Endothelial cell of umbilical vein (primary cell): ENCODE measurements around the gene APOBEC3A. TPM values are rescaled to one million over a fixed set of nuclear protein-coding genes. Genes with fewer than 3 reads are reported as not detected.
"Not testable (repeated sequence)": the region's sequence is repeated elsewhere in the genome, so short reads cannot be mapped to it uniquely, and the experiment has no call there.

Experiments
- BruUV-seq: library from RNA; stranded (reverse); fragments of 400-500 nt; replicated peaks from 2 replicates; lab custom pipeline; 2021; lab: Mats Ljungman, UMichigan
- CTCF ChIA-PET: fragments of 300-600, 350-600 bp; sonication (Branson Sonifier 250); formaldehyde crosslinking; loops from one replicate; lab custom pipeline; 2021; ENCODE audit warnings: antibody characterized with exemption, inconsistent platforms; lab: Charles Lee
- POLR2A ChIA-PET: fragments of 300-600, 350-600 bp; sonication (Branson Sonifier 250); formaldehyde crosslinking; loops from one replicate; lab custom pipeline; 2021; ENCODE audit warnings: antibody characterized with exemption, inconsistent platforms; lab: Charles Lee
- DNase-seq: peaks from one replicate; pipeline ENCODE4 v3.0.0-alpha.2; 2011; ENCODE audit warnings: low read depth, low spot score
- FAIRE-seq: peaks from 2 replicates; lab custom pipeline; 2011; peaks lifted over from hg19 to GRCh38; lab: Jason Lieb, UNC
- H2AFZ ChIP-seq: 2 replicates; pipeline ENCODE4 v1.6.0; 2012; ENCODE audit warnings: low read depth, low read length, control low read depth, inconsistent platforms
- H3K27ac ChIP-seq: 2 replicates; pipeline ENCODE4 v1.5.1; 2011; ENCODE audit warnings: low read depth, mild to moderate bottlenecking, control low read depth, low read length, moderate library complexity; ENCODE audit not compliant: insufficient read depth
- H3K27me3 ChIP-seq, 2 experiments: 2 replicates each; pipeline versions ENCODE4 v1.6.0 to v1.6.1; 2011; ENCODE audit warnings: low read length in 2 of 2, mixed read lengths in 1 of 2; ENCODE audit not compliant: control insufficient read depth in 2 of 2, insufficient read depth in 2 of 2
- H3K36me3 ChIP-seq, 2 experiments: 2 replicates in 1 of 2; 3 replicates in 1 of 2; pipeline ENCODE4 v1.5.1; 2011; ENCODE audit warnings: low read length in 2 of 2, mild to moderate bottlenecking in 1 of 2, moderate library complexity in 1 of 2; ENCODE audit not compliant: control insufficient read depth in 2 of 2, insufficient read depth in 2 of 2; ENCODE audit errors: extremely low read depth in 1 of 2
- H3K4me1 ChIP-seq: 3 replicates; pipeline ENCODE4 v1.5.1; 2011; ENCODE audit warnings: mild to moderate bottlenecking, low read length; ENCODE audit not compliant: control insufficient read depth, insufficient read depth; ENCODE audit errors: extremely low read depth
- H3K4me2 ChIP-seq: 2 replicates; pipeline ENCODE4 v1.6.1; 2011; ENCODE audit warnings: low read length, control low read depth, mixed read lengths; ENCODE audit not compliant: insufficient read depth
- H3K4me3 ChIP-seq, 3 experiments: fragments of 200-600 bp in 1 of 3; sonication (generic), shearing (Covaris generic) in 1 of 3; replicated peaks in 1 of 3; 2 replicates each; pipeline ENCODE4 v1.5.1; 2011 to 2016; ENCODE audit warnings: control low read depth in 3 of 3, low read length in 3 of 3, mild to moderate bottlenecking in 2 of 3, inconsistent platforms in 1 of 3, low read depth in 1 of 3, moderate library complexity in 1 of 3; ENCODE audit not compliant: insufficient read depth in 1 of 3
- H3K79me2 ChIP-seq: 2 replicates; pipeline ENCODE4 v1.6.0; 2012; ENCODE audit warnings: low read length, inconsistent platforms; ENCODE audit not compliant: control insufficient read depth, insufficient read depth
- H3K9ac ChIP-seq: replicated peaks from 2 replicates; pipeline ENCODE3; 2011; ENCODE audit warnings: low read length, control low read depth; ENCODE audit not compliant: insufficient read depth; ENCODE audit errors: extremely low read depth
- H3K9me1 ChIP-seq: replicated peaks from 3 replicates; pipeline ENCODE4 v1.6.0; 2011; ENCODE audit warnings: mild to moderate bottlenecking, low read length; ENCODE audit not compliant: control insufficient read depth, insufficient read depth; ENCODE audit errors: extremely low read depth
- H3K9me3 ChIP-seq: replicated peaks from 2 replicates; pipeline ENCODE4 v1.5.1; 2012; ENCODE audit warnings: low read length, inconsistent platforms; ENCODE audit not compliant: control insufficient read depth, insufficient read depth
- H4K20me1 ChIP-seq: replicated peaks from 2 replicates; pipeline ENCODE3; 2011; ENCODE audit warnings: mild to moderate bottlenecking, low read length; ENCODE audit not compliant: control insufficient read depth, insufficient read depth; ENCODE audit errors: extremely low read depth
- FOS ChIP-seq: IDR thresholded peaks from 2 replicates; pipeline ENCODE4 v1.6.1; 2011; ENCODE audit warnings: mild to moderate bottlenecking, low read length, moderate library complexity, borderline replicate concordance; ENCODE audit not compliant: insufficient read depth
- MYC ChIP-seq: IDR thresholded peaks from one replicate; pipeline ENCODE4 v1.6.1; 2011; ENCODE audit warnings: mild to moderate bottlenecking, low read depth, low read length
- POLR2AphosphoS5 ChIP-seq: IDR thresholded peaks from 2 replicates; pipeline ENCODE4 v1.6.1; 2012; ENCODE audit warnings: low read depth, mild to moderate bottlenecking, control low read depth, low read length, moderate library complexity; ENCODE audit not compliant: insufficient read depth
- dilution Hi-C: fragments of 300-500 bp; cut with MboI; formaldehyde crosslinking; loops from one replicate; pipeline ENCODE4 v1.15.0; 2019; ENCODE audit warnings: low sequenced_read_pairs; ENCODE audit not compliant: extremely low pct_ligation_motif_present
- intact Hi-C: fragments of 100-400 bp; cut with micrococcal nuclease; formaldehyde crosslinking; loops from one replicate; pipeline ENCODE4 v1.10.0; 2022
- polyA plus RNA-seq, 4 experiments: library from polyadenylated mRNA; depleted of rRNA in 3 of 4; stranded (reverse) in 3 of 4; unstranded in 1 of 4; fragments of >200 nt; gene quantifications; 2 replicates each; pipeline versions ENCODE4 v1.2.1 to v1.2.3, GENCODE V29; 2011 to 2012; ENCODE audit warnings: missing spikeins in 1 of 4
- total RNA-seq: library from RNA; stranded (reverse); gene quantifications from 2 replicates; pipeline ENCODE4 v1.2.3, GENCODE V29; 2021

Gene APOBEC3A
- total and polyA plus RNA-seq, 2 donors (not counting 3 experiments of a cell fraction or from before 2014, with no cell fraction given) = not detected

- BruUV-seq = no TSS peak
- Histone ChIP-seq H3K4me2 (no peak overlapping the region), H3K4me1 (no peaks in the 10 kb centered on the region), H4K20me1 (no peaks in the 10 kb centered on the region), H3K36me3 (no peaks in the 10 kb centered on the region), H3K27me3 (peaks cover 2 to 8% of the 10 kb centered on the region in 2 experiments), H3K9me1 (no peaks in the 10 kb centered on the region), H2AFZ (no peak overlapping the region), H3K79me2 (no peaks in the 10 kb centered on the region), H3K9ac (no peak overlapping the region), H3K9me3 (no peaks in the 10 kb centered on the region), H3K27ac (no peak overlapping the region), H3K4me3 (no peak overlapping the region)
- FAIRE-seq = no peak
- TF ChIP-seq MYC (no peak), FOS (no peak), POLR2AphosphoS5 (no peak)
- dilution Hi-C loops (no loop called here), intact Hi-C loops (no loop called here)
- DNase-seq = no peak
- POLR2A ChIA-PET = no interaction called here
- CTCF ChIA-PET = interaction anchor here (0.6 to 1.0 kb wide), 2 partner anchors 17 to 534 kb away, joined by 3 read pairs; no protein-coding TSS in a partner anchor
These were observed 12.8 kb upstream of the APOBEC3A start for GRCh38 chr22:38944653-38945052.

- H3K36me3 ChIP-seq, dilution Hi-C loops, H3K9me1 ChIP-seq, H3K27ac ChIP-seq, H3K9ac ChIP-seq, H3K4me1 ChIP-seq, H3K9me3 ChIP-seq, FAIRE-seq, H3K4me2 ChIP-seq, H3K4me3 ChIP-seq, H4K20me1 ChIP-seq, intact Hi-C loops, H2AFZ ChIP-seq, POLR2A ChIA-PET, H3K79me2 ChIP-seq, H3K27me3 ChIP-seq, CTCF ChIA-PET, BruUV-seq, DNase-seq: not testable (repeated sequence)
These were observed 11.6 kb upstream of the APOBEC3A start for GRCh38 chr22:38945706-38946338.
